ENCODE measurements around the gene CNRIP1.

Gene CNRIP1

GRCh38 chr2:68283419-68283812 lies 36.3 kb downstream of the CNRIP1 start:
- Histone ChIP-seq H3K27me3 (ENCODE audit: insufficient read depth, low read depth, severe bottlenecking) (no peaks in the 10 kb centered on the region), H3K36me3 (no peaks in the 10 kb centered on the region), H3K4me3 (ENCODE audit: low read depth, low read length) (no peak overlapping the region), H3K9me3 (ENCODE audit: severe bottlenecking) (no peaks in the 10 kb centered on the region), H3K27ac (no peak overlapping the region)
- TF ChIP-seq CTCF (IDR thresholded peaks at IDR 0.05; ENCODE audit: low read depth, low read length), result no peak
- no peak for DNase-seq

GRCh38 chr2:68282811-68283418 lies 36.8 kb downstream of the CNRIP1 start:
- peak; percentile 71 for TF ChIP-seq CTCF (IDR thresholded peaks at IDR 0.05; ENCODE audit: low read depth, low read length)
- H3K27me3 ChIP-seq (ENCODE audit: insufficient read depth, low read depth, severe bottlenecking), result no peaks in the 10 kb centered on the region
- H3K4me3 ChIP-seq (ENCODE audit: low read depth, low read length), result no peak overlapping the region
- peak; percentile 43 for DNase-seq
- H3K9me3 ChIP-seq (ENCODE audit: severe bottlenecking), result no peaks in the 10 kb centered on the region
- no peak overlapping the region for H3K27ac ChIP-seq
- no peaks in the 10 kb centered on the region for H3K36me3 ChIP-seq

- H3K27ac ChIP-seq, result no peak overlapping the region
- no peak for DNase-seq
- TF ChIP-seq CTCF (IDR thresholded peaks at IDR 0.05; ENCODE audit: low read depth, low read length), result no peak
Measured at GRCh38 chr2:68280796-68281195, 39.0 kb downstream of the CNRIP1 start.

GRCh38 chr2:68280348-68280747 lies 39.4 kb downstream of the CNRIP1 start:
- H3K9me3 ChIP-seq (ENCODE audit: severe bottlenecking), result no peaks in the 10 kb centered on the region
- H3K27ac ChIP-seq, result no peak overlapping the region
- DNase-seq, result no peak
- H3K36me3 ChIP-seq, result no peaks in the 10 kb centered on the region
- H3K4me3 ChIP-seq (ENCODE audit: low read depth, low read length), result no peak overlapping the region
- no peak for TF ChIP-seq CTCF (IDR thresholded peaks at IDR 0.05; ENCODE audit: low read depth, low read length)
- no peaks in the 10 kb centered on the region for H3K27me3 ChIP-seq (ENCODE audit: insufficient read depth, low read depth, severe bottlenecking)

More at GRCh38 chr2:68280796-68281195, 39.0 kb downstream of the CNRIP1 start:
- Histone ChIP-seq H3K36me3 (no peaks in the 10 kb centered on the region), H3K9me3 (ENCODE audit: severe bottlenecking) (no peaks in the 10 kb centered on the region), H3K4me3 (ENCODE audit: low read depth, low read length) (no peak overlapping the region), H3K27me3 (ENCODE audit: insufficient read depth, low read depth, severe bottlenecking) (no peaks in the 10 kb centered on the region)

- Histone ChIP-seq H3K4me3 (ENCODE audit: low read depth, low read length) (no peak overlapping the region), H3K9me3 (ENCODE audit: severe bottlenecking) (no peaks in the 10 kb centered on the region), H3K27ac (no peak overlapping the region), H3K36me3 (no peaks in the 10 kb centered on the region), H3K27me3 (ENCODE audit: insufficient read depth, low read depth, severe bottlenecking) (no peaks in the 10 kb centered on the region)
- no peak for DNase-seq
- TF ChIP-seq CTCF (IDR thresholded peaks at IDR 0.05; ENCODE audit: low read depth, low read length), result no peak
Measured at GRCh38 chr2:68279691-68280090, 40.1 kb downstream of the CNRIP1 start.

GRCh38 chr2:68278169-68278568 lies 41.6 kb downstream of the CNRIP1 start:
- Histone ChIP-seq H3K27ac (no peak overlapping the region), H3K36me3 (no peaks in the 10 kb centered on the region), H3K27me3 (ENCODE audit: insufficient read depth, low read depth, severe bottlenecking) (no peaks in the 10 kb centered on the region), H3K9me3 (ENCODE audit: severe bottlenecking) (no peaks in the 10 kb centered on the region), H3K4me3 (ENCODE audit: low read depth, low read length) (no peak overlapping the region)
- DNase-seq, result no peak
- no peak for TF ChIP-seq CTCF (IDR thresholded peaks at IDR 0.05; ENCODE audit: low read depth, low read length)

Measured in WERI-Rb-1 (cell line).